Cerebellar cortex (tissue), 1 donor: ENCODE measurements around the gene STC2.
"Not testable (repeated sequence)": the region's sequence is repeated elsewhere in the genome, so short reads cannot be mapped to it uniquely, and the experiment has no call there.

ENCODE experiments used
- DNase-seq: peaks from one replicate; pipeline ENCODE4 v3.0.0-alpha.2; 2015; ENCODE audit warnings: low spot score

The STC2 gene

DNA sequence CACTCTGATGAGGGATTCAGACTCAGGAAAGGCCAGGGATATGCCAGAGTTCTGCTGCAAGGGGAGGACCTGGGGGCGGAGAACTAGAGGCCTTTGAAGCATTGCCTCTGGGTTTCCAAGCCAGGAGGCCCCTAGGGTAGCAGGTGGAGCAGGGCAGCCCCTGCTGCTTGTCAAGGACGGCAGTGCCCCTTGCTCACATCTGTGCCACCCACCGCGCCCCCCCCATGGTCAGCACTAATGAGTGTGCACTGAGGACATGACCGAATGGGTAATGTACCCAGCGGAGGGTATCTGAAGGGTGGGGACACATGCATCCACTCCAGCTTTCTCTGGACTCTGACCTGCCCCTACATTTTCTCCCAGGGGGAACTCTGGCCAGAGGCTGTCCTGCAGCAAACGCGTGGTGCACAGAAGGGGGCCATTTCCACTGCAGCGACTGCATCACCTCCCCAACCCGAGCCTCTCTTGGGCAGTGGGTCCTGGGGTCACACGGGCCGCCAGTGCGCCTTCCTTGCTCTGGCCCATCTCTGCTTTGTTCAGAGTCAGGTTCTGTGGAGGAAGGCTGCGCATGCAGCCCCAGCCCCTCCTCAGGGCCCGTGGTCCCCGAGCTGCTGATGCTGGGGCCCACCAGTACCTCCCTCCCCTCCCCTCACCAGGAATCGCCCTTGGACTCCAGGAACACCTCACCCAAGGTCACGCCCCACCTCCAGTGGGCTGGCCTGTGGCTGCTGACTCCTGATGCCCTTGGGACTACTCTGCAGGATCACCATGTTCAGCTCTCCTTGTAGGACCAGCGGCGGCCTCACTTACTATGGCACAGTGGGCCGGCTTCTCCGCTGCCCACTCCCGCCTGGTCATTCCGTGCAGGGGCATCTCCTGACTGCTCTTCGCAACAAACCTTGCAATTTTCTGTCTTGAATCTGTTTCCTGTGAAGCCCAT, 31.2 kb downstream of the STC2 start:
- no peak for DNase-seq

DNA sequence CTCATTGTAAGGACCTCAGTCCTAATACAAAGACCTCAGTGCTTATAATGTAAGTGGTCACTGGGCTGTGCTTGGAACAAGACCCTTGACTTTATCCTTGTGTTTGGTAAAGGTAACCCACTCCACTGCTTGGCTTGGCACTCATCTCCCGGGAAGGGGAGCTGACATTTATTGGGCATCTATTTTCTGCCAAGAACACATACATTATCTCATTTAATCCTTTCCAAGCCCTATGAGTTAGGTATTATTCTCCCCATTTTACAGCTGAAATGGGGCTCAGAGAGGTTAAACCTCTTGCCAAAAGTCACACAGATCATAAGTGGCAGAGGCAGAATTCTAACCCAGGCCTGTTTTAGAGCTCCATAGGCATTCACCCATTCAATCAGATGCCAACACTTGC, 32.4 kb downstream of the STC2 start:
- DNase-seq: no peak

DNA sequence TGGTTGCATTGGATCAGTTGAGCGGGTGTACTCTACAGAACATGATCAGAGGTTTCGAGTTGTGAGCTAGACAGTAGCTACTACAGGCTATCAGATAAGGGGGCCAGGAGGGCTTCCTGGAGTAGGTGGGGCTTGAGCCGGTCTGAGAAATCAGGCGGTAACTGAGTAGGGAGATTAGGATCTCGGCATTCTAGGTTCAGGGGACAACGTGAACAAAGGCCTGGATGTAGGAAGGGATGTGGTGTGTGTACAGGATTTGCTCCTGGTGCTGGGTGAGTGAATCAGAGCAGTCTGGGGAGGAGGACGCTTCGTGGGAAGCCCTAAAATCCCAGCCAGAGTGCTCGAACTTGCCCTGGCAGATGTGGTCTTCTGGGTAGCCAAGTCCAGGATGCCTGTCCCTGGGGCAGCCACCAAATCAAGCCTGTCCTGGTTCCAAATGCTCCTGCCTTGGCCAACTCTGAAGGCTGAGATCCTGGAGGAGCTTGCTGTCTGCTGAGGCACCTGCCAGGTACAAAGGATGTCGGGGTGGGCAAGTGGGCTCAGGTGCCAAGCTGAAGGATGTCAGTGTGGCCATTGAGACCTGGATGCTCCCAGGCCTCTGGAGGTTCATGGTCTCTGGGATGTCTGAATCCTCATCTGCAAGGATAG, 33.4 kb downstream of the STC2 start:
- DNase-seq: no peak

DNA sequence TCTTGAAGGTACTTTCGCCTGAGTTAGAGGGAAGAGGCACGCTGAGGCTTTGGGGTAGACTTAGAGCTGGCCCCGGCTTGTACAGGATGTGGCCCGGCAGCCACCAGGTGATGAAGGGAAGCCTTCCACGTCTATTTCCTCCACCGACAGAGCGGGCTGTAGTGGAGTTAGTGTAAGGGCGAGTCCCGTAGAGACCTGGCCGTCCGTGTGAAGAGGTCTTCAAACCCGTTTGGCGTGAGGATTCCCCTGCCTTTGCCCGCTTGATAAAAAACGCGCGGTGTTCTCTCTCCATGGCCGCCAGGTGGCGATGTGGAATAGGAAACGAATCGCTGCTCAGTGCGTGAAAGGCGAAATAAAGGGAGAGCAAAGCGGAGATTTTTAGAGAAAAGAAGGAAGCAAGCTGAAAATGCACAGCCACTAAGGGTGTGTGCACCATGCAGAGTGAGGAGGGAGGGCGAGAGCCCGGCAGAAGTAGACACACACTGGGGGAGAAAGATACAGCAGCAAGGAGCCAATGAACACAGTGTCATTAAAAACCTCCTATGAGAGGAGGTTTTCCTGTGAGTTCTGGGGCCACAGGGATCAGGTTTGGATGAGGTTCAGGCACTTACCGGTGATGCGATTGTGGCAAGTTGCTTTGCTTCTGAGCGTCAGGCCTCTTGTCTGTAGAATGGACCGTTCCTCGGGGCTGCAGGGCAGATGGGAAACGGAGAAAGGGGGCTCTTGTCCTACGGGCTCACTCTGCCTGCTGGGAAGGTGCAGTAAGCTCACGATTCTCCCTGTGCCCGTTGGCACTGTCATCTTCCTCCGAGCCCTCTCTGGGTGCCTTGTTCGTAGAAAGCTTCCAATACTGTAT, 34.2 kb downstream of the STC2 start:
- DNase-seq: peak; percentile 84

DNA sequence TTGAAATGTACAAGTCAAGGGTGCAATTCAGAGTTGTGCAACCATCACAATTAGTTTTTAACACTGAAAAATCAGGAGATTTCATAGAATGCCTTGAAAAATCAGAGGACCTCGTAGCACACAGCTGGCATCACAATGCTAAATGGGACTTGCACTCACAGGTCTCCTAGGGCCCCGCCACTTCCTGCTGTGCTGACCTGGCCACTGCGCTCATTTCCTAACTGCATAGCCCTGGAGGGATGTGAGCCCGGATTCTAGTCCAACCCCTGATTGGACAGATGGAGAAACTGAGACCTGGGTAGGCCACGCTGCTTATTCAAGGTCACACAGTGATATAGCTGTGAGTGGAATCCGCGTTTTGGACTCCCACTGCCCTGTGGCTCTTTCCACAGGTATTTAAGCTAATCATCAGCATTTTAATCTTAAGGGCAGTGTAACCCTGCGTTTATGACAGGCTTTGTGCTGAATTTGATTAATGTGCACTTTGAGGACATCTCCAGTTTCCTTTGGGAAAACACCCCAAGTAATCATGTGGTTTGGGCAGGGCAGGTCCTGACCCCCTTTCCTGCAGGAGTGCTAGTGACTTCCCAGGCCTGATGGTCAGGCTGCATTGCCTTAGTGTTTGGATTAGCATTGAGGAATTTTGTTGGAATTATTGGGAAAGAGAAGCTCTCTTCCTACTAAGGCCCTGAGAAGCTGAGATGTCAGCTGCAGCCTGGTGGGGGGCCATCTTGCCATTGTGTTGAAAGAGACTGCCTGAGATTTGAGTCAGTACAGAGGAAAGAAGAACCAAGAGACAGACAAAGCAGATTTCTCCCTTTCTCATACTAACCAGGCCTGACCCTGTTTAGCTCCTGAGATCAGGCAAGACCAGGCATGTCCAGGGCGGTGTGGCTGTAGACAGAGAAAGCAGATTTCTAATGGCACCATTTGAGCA, 36.2 kb downstream of the STC2 start:
- DNase-seq: no peak

DNA sequence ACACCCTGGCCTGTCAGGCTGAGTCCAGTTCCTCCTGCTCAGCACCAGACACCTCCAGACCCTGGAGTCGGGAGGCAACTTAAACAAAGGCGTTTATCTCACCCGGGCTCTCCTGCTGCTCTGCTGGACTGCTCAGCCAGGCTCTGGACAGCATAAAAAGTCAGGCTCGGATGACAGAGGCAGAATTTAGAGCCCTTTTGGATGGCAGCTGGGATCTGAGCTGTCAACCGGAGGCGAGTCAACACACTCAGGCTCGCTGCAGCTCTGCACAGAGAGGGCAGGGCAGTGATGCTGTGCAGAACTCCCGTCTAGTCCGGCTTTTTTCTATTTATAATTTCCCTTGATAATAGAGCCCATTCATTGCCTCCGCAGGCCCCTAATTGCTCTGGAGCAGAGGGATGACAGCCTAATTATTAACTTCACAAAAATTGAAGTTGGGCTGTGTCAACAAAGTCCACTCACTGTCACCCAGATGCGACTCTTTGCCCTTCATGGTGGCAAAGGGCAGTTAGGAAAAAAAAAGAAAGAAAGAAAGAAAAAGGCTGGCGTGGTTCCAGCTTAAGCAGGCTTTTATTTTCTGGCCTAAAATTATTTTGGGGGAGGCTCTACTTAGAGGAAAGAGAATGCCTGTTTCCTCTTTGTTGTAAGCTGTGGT, 37.6 kb downstream of the STC2 start:
- no peak for DNase-seq

DNA sequence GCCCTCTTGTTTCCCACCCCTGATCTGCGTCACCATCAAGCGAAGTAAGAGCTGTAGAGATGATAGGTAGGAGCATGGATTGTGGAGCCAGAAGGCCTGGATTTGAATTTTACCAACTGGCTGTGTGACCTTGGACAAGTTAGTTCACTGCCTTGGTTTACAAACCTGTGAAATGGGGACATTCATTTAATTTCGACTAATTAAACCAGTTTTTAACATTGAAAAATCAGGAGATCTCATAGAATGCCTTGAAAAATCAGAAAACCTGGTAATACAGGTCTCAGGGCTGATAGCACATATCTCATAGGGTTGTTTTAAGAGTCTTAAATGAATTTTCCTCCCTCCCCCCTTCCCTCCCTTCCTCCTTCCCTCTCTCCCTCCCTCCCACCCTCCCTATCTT, 38.8 kb downstream of the STC2 start:
- DNase-seq: no peak

DNA sequence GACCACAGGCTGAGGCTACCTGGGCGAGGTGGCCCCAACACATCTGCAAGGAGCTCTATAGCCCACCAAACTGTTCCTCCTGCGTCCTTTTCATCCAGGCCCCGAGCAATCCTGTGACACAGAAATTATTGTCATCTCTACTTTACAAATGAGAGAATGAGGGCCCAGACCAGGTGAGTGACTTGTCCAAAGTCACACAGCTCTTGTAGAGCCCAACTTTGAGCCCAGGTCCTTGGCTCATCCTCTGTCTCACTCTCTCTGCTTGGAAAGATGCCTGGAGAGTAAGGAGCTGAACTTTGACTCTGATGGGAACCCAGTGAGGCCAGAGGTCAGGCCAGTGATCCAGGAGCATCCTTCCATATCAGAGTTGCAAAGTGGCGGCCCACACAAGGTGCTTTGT, 39.6 kb downstream of the STC2 start:
- no peak for DNase-seq

DNA sequence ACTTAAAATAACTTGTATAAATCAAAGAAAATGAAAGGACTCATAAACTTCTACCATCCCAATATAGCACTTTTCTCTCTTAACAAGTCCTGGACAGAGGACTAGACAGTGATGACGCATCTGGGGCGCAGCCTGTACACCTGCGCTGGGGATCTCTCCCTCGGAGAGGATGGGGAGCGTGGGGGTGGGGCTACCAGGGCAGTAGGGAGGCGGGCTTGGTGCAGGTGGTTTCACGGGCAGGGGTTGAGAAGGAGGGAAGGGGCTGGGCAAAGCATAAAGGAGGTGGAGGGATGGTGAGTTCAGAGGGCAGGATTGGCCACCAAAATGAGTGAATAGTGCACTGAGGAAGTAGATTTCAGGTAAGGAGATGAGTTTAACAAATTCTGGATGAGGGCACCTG, 41.1 kb downstream of the STC2 start:
- no peak for DNase-seq

DNA sequence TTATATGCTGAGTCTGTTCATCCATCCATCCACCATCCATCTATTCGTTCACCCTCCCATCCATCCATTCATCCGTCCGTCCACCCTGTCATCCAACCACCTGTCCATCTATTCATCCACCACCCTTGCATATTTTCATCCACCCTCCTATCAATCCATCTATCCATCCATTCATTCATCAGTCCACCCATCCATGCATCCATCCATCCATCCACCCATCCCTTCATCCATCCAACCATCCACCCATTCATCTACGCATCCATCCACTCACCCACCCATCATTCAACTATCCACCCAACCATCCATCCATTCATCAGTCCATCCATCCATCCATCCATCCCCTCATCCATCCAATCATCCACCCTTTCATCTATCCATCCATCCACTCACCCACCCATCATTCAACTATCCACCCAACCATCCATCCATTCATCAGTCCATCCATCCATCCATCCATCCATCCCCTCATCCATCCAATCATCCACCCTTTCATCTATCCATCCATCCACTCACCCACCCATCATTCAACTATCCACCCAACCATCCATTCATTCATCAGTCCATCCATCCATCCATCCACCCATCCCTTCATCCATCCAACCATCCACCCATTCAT, 43.8 kb downstream of the STC2 start:
- DNase-seq: not testable (repeated sequence)

DNA sequence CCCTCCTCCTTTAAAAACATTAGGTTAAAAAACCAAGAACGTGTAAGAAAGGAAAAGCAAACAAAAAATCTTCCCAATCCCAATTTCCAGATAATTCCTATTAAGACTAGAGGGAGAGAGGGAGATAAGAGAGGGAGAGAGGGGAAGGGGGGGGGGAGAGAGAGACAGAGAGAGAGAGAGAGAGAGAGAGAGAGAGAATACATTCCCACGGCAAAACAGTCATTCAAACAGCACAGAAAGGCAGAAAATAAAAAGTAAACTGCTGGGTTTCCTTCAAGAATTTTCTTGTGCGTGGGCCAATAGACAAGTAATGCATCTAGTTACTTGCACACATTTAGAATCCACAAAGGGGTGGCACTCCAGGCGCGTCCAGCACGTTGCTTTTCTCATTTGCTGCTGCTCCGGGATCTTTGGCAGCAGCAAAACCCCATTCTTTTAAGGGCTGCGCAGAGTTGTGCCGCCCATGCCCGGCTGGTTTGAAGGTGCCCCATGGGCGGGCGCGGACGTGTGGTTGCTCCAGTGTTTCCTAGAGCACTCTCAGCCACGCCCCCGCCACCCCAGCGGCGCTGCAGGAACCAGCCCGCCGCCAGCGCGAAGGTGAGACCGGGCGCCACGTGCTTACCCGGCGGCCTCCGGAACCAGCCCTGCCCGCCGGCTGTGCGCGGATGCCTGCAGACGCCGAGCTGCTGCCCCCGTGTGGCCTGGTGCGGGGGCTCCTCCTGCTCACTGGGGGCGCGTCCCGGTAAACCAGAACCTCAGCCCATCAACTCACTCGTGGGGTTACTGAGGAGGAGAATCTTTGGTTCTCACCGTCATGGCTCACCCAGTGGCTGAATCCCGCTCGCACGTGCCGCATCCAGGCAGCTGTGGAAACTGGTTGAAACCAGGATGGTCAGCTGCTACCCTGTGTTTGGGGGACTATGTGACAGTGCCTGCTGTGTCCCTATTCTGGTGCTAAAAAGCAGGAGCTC, 44.6 kb downstream of the STC2 start:
- peak; percentile 29 for DNase-seq

DNA sequence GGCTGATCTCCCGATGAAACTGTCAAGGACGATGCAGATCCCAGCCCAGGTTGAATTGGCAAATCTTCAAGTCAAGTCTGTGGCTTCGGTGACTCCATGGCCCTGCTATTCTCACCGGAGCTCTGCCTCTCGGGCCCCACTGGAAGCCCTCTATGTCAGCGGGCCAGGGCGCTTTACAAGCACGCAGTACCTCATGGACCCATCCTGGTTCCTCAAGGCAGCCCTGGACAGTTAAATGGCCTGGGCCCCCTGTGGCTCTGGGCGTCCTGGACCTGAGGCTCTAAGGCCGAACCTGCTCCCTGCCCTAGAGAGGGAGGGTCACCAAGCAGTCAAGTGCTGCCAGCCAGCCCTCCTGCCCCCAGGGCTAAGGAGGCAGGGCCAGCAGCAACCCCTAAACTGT, 45.3 kb downstream of the STC2 start:
- no peak for DNase-seq

DNA sequence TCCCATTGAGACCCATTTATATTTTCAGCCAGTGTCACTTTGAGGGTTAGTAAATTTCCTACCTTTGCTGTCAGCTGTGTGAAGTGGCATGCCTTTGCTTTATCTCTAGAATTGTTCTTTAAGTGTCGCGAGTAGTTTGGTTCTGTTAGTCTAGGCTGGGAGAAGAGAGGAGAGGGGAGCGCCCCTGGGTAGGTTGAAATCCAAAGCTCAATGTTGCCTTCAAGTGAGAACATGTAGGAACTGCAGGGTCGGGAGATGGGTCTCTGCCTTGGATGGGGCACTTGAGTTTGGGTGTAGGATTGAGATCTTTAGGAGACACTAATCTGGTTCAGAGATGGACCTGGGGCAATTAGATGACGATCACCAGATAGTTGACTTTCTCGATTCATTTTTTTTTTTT, 46.3 kb downstream of the STC2 start:
- peak; percentile 27 for DNase-seq

DNA sequence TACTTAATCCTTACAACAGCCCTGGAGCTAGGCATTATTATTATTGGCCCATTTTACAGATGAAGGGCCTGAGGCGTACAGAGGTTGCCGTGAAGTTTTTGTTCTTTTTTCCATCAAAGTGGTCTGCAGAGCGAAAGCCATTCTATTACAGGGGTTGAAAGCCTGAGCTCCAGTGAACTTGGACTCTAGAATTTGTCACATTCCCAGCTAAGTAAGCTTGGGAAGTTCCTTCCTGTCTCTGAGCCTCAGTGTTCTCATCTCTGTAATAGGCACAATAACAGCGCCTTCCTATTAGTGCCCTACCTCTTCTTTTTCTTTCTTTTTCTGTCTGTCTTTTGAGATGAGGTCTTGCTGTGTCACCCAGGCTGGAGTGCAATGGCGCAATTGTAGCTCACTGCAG, 49.0 kb downstream of the STC2 start:
- DNase-seq: no peak

DNA sequence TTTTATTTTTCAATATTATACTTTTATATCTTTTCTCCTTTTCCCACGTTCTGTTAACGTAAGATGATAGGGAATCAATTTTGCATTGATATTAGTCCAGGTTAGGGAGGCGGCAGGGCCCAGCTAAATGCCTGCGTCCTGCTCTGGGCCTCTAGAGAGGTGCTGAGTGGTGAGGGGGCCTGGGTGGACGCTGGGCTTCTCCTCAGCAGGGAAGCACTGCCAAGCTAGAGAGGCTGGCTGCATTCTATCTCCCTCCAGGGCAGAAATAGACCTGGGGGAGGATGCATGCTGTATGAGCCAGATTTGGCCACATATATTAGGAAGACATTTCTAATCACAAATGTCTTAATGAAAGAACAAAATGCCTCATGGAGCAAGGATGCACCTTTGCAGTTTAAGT, 49.6 kb downstream of the STC2 start:
- no peak for DNase-seq

DNA sequence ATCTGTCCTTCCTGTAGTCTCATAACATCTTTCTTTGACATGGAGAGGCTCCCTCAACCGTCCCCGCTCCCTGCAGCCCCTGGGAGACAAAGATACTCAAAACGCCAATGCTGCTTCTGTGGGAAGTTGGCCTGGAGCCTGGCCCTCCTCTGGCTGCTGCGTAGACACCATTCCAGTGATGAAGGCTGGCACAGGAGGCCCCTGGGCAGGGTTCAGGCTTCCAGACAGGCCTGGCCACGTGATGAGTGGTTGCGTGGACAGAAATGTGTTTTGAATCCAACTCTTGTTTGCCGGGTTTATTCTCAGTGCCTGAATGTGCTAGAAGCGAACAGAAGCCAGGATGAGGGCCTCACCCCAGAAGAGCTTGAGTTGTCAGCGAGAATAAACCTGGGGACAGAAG, 50.0 kb downstream of the STC2 start:
- DNase-seq: no peak

DNA sequence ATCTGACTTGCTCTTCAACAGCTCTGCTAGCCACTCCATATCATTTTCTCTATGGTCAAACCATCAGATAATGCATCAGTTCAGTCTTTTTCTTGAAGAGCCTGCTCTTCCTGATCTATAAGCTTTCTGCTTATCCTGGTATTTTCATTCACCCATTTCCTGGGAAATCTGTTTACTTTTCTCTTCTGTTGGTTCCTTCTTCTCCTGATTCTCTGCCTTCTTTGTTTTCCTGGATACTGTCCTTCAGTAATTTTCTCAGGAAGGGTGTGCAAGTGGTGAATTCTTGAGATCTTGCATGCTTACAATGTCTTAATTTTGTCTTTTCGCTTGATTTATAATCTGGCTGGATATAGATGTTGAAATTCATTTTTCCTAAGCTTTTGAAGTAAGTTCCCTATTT, 53.4 kb downstream of the STC2 start:
- no peak for DNase-seq

DNA sequence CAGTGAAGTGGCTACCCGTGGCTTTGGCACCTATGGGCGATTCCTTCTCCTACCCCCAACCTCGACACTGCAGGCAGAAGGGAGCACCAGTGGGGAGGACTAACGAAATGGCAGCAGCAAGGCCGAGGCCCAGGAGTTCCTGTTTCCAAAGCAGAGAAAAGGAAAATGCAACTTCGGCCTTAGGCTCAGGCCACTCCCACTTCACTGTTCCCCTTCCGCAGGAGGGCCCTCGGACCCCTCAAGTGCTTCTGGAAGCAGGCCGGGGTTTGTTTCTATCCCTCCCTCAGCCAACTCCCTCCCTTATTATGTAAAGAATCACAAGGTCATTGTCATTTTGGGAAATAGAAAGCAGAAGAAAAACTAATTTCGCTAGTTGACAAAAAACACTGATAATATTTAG, 56.8 kb downstream of the STC2 start:
- no peak for DNase-seq

DNA sequence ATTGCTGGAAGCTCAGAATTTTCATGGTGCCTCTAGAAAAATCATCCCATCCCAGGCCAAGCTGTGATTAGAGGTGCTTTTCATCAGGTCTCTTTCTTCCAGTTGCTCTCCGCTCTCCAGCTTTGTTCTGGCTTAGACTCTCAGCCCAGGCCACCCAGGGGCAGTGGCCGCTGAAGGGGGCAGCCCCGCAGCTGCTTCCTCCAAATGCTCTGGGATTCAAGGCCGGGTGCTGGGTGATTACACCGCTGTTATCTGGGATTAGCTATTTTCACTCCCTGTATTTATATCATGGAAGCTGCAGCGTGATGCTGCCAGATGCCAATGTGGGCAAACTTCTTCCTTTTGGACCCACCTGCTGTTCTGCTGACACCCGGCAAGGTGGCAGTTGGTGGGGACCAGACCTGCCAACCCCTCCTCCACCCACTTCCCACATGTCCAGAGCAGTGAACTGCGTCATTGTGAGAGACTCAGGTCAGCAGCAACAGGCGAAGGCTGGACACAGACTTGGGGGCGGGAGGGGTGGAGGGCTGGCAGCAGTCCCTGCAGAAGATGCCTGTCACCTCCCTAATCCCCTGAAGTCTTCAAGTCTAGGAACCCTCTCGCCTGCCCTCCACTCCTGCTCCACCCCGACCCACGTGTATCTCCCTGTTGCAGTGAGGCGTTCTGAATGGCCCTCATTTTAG, 59.3 kb downstream of the STC2 start:
- DNase-seq: no peak
